GM10847 (cell line): ENCODE measurements around the gene ZFAND5.

ENCODE experiments used
- POLR2A ChIP-seq: IDR thresholded peaks from 2 replicates; pipeline ENCODE4 v1.6.1; 2011; ENCODE audit not compliant: insufficient read length; ENCODE audit errors: extremely low read depth

The ZFAND5 gene, protein sequence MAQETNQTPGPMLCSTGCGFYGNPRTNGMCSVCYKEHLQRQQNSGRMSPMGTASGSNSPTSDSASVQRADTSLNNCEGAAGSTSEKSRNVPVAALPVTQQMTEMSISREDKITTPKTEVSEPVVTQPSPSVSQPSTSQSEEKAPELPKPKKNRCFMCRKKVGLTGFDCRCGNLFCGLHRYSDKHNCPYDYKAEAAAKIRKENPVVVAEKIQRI

DNA sequence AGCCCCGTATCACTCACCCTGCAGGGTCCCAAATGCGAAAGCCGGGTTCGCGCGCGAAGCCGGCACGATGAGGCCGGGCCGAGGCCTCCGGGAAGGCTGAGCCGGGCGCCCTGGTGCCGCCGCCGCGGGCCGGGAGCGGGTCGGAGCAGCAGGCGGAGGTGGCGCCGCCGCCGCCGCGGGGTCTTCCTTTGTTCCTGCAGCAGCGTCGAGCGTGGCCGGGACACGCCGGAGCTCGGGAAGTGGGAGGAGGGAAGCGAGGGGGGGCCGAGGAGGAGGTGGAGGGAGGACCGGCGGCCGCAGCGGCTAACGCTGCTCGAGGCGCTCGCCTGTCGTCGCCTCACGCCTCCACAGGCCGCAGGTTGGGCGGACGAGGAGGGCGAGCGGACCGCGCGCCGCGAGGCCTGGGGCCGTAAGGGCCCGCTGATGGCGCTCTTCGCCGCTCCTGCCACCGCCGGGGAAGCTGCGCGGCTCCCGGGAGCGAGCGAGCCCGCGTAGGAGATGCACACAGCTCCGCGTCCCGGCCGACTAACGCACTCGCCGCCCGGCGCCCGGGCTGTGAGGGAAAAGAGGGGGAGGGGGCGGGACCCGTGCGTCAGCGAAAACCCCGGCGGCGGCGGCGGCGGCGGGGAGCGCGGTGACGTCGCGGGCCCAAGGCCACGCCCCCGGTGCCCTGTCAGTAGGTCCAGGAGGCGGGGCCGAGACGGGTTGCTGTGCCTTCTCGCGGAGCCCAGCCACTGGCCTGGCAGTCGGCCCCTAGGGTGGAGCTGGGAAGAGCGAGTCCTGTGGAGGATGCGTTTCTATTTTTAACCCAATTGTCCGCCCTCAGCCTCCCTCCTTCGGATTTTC, at the start of gene ZFAND5:
ZFAND5 (minus strand) TSS at position 530 of the 846 bp plus-strand sequence. CDS start 4,430 bp downstream, outside the sequence.
- peak; percentile 99 for TF ChIP-seq POLR2A

DNA sequence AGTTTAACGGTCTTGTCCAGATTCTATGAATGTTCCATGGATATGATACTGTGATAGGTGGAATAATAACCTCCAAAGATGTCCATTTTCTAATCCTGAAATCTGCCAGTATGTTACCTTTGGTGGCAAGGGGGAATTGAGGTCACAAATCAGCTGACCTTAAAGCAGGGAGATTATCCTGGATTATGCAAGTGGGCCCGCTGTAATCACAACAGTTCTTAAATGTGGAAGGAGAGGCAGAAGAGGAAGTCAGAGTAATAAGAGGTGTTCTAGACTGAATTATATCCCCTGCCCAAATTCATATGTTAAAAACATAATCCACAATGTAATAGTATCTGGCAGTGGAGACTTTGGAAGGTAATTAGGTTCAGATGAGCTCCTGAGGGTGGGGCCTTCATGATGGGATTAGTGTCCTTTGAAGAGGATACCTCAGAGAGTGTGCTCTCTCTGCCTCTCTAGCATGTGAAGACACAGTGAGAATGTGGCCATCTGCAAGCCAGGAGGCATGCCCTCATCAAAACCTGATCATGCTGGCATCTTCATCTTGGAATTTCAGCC, 47.6 kb upstream of the ZFAND5 start:
- no peak for TF ChIP-seq POLR2A

DNA sequence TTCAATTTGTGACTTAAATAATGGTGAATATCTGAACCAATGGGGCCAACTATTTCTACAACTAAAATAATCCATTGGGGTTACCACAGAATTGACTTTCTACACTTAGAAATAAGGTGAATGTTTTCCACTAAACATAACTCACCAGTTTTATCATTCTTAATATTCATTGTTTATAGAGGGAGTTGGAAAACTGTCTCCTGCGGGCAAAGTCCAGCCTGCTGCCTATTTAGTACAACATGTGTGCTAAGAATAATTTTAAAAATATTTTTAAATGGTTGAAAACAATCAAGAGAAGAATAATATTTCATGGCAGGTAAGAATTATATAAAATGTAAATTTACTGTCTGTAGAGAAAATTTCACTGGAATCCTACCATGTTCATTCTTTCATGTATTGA, 45.2 kb upstream of the ZFAND5 start:
- no peak for TF ChIP-seq POLR2A

DNA sequence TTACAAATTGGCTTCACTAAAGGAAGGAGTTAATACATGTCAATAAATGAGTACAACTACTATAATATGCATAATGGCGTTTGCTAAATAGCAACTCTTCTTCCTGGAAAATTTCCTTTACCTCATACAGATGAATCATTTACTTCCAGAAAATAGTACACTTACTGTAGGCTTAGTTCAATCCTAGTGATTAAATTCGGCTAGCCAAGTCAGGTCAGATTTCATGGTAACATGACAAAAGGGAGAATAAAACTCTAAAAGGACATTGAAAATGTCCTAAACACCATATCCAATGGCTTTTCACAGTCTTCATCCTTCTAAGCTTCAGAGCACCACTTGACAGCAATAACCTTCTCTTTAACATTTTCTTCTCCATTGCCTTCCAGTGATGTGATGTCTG, 42.1 kb upstream of the ZFAND5 start:
- no peak for TF ChIP-seq POLR2A

DNA sequence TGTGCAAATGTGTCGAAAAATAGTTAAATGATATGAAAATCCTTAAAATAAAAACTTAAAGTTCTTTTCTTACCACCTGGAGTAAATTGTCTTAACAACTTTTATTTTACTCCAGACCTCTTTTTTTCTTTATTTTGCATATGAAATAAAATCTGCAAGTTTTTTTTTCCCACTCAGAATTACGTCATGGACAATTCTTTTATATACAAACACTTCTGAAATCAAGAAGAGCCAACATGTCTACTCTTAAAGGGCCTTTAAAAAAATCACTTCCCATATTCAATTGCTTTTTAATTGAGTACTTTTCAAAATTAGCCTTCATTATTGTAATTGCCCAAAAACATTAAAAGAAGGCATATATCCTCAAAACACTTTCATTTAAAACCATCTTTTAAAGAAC, 37.7 kb upstream of the ZFAND5 start:
- TF ChIP-seq POLR2A: no peak

DNA sequence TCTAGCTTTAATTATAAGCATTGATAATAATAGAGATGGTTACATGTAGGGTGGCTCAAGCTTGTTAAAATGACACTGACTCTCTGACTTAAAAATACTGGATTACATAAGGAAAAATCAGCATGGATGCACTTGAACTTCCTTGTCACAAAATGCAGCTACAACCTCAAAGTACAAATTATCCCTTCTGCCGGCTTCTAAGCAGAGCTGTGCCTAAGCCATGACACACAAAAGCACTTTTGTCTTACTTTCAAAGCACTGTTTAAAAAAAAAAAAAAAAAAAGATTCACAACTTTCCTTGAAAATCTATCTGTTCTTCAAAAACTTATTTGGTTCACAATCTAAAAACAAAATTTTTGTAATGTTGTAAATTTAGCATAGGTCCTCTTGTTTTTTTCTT, 36.4 kb upstream of the ZFAND5 start:
- TF ChIP-seq POLR2A: no peak

DNA sequence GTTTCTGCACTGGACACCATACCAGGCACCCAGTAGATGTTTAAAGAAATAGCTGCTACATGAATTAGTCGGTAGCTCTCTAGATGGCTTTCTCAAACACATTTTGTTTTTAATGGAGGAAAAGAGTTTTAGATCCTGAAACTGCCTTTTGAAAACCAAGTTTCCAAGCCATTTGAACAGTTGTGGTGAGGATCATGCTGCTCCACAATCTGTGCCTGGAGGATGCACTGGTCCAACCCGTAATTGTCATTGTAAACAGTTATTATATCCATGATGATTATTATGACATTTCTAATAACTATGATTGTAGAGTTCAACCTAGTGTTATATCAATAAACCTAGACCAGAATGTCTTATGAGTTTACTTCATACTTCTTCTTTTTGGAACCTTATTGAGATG, 35.9 kb upstream of the ZFAND5 start:
- TF ChIP-seq POLR2A: no peak

DNA sequence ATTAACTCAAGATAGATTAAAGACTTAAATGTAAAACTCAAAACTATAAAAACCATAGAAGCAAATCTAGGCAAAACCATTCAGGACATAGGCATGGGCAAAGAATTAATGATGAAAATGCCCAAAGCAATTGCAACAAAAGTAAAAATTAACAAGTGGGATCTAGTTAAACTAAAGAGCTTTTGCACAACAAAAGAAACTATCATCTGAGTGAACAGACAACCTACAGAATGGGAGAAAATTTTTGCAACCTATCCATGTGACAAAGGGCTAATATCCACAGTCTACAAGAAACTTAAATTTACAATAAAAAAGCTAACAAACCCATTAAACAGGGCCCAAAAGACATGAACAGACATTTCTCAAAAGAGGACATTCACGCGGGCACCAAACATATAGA, 34.4 kb upstream of the ZFAND5 start:
- no peak for TF ChIP-seq POLR2A

DNA sequence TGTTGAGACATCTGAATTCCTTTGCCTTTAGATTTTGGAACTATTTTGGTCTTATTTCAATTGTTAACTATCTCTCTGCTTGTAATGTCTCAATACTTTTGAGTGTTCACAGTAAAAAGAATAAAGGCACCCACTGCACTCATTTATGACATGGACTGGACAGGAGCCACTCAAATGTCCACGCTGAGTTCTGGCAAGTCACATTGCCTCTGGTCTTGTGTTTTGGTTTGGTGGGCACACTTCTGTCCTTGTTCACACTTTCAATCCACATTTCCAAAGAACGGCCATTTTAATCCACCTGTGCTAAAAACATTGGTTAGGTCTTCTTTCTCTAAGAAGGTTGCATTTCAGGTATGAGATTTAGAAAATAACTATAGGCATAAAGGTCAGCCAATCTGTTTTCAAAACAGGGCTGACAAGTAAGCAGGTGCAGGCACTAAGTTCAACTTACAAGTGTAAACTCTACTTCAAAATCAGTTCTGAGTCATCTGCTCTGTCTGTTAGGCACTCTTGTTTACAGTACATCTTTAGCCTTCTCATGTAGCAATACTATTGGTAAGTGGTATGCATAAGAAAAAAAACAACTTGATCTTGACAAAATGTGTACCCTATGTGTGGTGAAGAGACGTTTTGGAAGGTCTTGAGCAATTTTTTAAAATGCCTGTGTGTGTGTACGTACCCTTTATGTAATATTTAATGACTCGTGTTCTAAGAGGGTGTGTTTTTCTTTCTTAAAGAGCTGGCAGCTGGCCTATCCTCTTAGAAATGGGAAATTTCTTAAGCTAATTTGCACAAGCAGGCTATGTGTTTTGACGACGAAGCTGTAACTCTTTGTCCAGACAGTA, 31.5 kb upstream of the ZFAND5 start:
- TF ChIP-seq POLR2A: no peak

DNA sequence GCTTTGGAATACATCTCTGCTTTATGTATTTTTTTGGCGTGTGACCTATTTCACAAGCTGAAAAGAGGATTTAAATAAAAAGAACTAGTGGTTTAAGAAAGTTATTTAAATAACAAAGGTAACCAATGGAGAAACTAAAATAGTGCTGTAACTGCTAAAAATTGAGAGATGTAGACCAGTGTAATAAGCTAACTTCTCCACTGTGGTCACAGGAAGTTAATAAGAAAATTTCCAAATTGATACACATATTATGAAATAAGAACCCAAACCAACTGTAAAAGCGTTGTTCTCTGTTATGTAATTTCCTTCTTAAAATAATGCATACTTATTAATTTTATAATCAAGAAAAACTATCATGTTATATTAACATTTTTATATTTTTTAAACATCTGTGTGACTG, 29.1 kb upstream of the ZFAND5 start:
- TF ChIP-seq POLR2A: no peak

DNA sequence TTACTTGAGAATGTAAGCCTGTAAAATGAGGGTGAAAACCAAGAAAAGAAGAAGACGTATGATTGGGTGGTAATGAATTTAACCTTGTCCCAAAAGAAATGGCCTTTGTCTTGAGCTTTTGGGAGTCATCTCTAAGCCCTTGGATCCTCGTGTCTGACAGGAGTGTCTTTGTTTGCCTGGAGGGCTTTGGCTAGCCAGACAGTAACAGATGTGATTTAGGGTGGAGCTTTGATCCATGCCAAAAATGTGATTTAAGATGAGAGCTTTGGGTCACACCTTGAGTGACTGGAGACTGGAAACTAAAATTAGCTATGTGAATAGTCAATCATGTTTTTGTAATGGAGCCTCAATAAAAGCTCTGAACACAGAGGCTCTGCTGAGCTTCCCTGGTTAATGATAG, 25.9 kb upstream of the ZFAND5 start:
- no peak for TF ChIP-seq POLR2A

DNA sequence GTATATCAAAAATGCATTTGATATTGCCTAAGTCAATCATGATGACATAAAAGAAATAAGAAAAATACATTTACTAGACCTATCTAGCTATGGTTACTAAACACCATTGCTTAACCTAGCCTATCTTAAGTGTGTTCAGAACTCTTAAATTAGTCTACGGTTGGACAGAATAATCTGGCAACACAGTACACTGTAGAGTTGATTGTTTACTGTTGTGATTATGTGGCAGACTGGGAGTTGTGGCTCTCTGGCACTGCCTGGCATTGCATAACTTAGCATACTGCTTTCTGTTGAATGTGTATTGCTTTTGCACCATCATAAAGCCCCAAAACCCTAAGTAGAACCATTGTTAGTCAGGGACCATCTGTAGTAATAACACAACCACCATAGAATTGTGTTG, 21.2 kb upstream of the ZFAND5 start:
- no peak for TF ChIP-seq POLR2A

DNA sequence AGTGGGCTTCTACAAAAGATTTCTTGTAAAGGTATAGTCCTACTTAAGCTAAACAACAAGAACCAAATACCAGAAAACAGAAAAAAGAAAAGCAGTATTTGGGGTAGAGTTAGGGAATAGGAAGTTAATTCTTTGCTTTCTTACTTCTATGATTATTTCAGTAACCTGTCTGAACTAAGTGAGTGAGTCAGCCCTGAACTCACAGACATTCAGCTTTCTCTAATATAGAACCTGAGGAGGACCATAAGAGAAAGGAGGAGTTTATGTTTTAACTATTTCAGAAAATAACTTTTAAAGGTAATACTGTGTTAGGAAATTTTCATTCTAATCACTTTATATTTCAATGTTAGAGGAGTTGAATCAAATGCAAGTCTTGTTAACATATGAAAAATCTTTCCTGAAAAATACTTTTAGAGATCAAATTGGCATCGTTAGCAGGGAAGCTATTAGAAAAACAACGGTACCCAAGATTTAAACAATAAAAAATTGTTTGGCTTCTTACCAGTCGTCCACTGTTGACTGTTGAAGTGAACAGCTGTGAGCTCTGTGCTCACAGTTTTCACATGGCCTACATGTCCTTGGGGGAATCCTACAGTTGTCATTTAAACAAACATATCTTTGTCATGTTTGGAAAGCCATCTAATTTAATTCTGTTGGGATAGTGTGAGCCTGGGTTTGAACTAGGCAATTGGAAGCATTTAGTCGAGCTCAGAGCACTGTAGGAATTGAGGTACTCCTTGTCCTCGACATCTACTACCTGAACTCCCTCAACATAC, 19.9 kb upstream of the ZFAND5 start:
- TF ChIP-seq POLR2A: no peak

DNA sequence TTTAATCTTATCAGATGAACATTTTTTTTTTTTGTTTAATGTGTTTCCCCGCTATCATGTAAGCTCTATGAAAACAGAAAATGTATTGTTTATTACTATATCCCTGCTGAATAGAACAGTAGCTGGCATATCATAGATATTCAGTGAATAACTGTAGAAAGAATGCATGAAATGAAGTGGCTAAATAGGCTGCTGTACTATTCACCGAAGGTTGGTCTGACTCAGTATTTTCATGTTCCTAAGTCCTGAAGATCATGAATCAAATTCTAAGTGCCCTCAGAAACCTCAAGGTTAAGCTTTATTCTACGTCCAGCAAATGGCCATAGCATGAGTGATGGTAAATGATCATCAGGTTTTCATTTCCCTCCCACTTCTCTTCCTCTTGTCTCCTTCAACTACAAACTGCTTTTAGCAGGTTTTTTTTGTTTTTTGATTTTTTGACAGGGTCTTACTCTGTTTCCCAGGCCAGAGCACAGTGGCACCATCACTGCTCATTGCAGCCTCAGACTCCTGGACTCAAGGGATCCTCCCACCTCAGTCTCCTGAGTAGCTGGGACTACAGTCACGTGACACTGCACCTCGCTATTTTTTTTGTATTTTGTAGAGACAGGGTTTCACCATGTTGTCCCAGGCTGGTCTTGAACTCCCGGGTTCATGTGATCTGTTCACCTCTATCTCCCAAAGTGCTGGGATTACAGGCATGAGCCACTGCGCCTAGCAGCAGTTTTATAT, 19.1 kb upstream of the ZFAND5 start:
- TF ChIP-seq POLR2A: no peak

DNA sequence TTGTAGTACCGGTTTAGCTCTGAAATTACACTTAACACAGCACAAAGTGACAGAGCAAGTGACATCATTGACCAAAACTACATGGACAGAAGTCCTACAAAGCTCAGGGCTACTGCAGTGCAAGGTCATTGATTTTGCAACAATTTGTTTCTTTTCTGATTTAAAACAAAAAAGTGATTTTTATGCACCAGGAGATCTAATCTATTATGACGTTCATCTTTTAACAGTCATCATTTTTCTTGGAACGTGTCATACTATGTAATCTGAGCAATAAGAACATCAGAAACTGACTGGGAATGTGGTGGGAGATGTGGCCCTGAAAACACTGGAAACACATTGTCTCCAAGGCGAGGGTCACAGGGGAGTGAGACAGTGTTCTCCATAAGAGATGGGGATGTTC, 17.4 kb upstream of the ZFAND5 start:
- no peak for TF ChIP-seq POLR2A

DNA sequence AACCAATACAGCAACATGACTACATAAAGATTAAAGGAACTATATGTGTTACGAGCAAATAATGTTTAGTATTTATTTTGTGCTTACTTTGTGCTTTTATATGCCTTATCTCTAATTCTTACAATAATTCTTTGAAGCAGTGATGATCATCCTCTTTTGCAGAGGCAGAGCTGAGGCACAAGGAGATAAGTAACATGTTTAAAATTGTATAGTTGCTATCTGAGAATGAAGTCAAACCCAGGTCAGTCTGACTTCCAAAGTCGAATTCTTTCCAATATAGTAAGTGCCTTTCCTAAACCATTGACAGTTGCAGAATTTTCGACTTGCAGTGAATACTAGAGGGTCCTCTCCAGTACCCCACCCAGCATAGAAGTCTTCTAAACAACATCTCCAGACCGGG, 12.0 kb upstream of the ZFAND5 start:
- no peak for TF ChIP-seq POLR2A
